IPS-11a (cell line): Measurements from ENCODE around the gene C1orf21.

Experiments used
- H3K4me3 ChIP-seq: one replicate; pipeline ENCODE4 v1.5.1; 2013; ENCODE audit warnings: low read depth, low read length, control low read depth

C1orf21 gene

DNA sequence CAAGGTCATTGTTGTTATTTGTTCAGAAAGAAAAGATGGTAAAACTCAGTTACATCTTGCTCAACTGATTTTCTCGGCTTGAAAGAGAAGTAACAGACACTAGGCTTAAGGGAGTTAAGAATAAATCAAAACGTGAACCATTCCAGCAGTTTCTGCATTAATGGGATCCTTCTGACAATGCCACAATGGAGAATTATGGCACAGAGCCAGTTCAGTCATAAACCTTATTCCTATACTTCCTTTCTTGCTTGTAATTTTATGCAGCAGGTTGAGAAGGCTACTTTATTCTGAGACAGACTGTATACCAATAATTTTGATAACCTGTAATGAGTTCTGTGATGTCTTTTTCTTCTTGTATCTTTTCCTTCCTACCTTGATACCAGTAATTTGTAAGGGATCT, 167.0 kb downstream of the C1orf21 start:
- H3K4me3 ChIP-seq: no peak overlapping the region

DNA sequence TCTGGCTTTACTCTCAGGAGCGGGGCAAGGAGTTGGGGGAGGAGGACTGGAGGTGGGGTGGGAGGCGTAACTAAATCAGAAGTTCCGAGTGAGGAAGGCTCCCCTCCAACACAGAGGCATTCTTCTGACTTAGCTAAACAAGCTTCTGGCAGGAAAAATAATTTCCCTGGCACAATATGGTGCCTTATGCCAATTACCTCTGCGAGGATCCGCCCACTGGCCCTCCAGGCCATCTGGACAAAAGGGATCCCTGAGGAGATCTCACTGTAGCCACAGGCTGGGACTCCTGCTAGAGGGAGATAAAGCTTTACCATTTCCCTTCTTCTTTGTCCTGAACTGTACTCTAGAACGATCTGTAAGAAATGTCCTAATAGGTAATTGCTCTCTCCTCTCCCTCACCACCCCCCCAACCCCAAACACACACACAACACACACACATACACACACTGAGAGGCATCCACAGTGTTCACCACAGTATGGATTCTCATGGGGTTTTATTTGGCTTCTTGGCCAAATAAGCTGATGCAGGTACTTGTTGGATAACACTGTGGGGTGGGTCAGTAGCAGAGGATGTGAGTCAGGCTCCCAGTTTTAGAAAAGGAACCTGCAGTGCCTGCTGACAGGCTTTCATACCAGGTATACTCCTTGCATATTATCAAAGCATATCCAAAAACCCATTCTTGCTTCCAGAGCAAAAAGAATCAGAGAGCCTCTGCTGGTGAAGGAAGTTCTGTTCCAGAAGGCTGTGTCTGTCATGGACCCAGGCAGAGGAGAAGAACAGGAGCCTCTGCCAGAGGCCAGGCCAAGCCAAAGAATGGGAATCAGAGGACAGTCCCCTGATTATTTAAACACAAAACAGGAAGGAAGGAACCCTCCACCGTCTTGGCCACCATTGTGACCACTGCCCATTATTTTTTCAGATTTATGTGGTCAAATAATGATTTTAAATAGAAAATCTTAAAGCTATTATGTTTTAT, 169.1 kb downstream of the C1orf21 start:
- no peak overlapping the region for H3K4me3 ChIP-seq

DNA sequence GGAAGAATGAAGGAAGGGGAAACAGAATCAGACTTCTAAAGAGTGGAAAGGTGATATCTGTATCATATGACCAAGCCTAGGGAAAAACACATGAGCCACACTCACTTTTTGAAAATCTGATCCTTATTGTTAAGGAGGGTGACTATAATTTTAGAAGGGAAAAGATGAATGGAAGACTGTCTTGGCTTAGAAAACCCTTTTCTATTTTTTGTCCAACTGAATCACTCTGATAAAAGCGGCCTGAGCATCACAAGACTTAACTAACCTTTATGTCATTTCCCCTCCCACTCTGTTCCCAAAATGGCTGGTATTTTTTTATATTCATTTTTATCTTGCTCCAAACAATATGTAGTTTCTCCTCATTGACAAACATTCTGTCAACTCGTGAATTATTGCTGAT, 169.8 kb downstream of the C1orf21 start:
- no peak overlapping the region for H3K4me3 ChIP-seq

DNA sequence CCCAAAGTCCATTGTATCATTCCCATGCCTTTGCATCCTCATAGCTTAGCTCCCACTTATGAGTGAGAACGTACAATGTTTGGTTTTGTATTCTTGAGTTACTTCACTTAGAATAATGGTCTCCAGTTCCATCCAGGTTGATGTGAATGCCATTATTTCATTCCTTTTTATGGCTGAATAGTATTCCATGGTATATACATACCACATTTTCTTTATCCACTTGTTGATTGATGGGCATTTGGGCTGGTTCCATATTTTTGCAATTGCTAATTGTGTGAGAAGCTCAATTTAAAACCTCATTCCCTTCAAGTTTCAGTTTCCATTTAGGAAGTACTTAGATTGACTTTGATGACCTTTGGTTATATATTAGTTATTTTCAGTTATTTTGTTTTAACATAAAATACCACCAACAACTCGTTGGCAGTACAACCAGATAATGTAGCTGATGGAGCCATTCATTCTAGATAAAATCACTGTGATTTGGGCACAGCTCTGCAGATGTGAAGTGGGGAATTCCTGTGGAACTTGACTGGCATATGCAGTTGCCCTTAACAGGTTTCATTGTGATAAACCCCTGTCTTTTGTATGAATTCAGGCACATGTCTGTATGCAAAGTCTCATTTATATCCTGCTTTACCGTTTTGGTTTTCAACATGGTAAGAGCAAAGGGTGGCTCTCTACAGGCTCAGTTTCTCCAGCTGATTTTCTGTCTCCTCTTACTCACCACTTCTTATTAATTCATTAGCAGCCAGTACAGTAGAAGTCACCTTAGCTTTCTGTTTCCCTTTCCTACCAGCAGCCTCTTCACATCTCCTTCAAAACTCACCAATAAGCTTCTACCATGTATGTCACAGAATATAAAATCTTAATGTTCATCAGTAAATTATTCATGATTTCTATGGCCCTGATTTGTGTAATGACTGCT, 170.9 kb downstream of the C1orf21 start:
- no peak overlapping the region for H3K4me3 ChIP-seq

DNA sequence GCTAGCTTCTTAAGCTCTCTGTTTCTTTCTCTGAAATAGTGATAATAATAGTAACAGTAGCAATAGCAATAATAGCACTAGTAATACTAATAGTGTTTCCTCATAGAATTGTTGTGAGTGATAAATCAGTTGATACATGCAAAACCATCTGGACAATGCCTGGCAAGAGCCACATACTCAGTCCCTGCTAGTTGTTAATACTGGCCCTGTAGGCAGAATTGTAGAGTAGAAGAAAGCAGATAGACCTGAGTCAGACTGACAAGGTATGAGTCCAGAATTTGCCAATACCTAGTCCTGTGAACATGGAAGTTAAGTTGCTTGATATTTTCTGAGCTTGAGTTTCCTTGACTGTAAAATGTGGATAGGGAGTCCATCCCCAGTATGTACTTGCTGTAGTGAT, 171.9 kb downstream of the C1orf21 start:
- H3K4me3 ChIP-seq: no peak overlapping the region

DNA sequence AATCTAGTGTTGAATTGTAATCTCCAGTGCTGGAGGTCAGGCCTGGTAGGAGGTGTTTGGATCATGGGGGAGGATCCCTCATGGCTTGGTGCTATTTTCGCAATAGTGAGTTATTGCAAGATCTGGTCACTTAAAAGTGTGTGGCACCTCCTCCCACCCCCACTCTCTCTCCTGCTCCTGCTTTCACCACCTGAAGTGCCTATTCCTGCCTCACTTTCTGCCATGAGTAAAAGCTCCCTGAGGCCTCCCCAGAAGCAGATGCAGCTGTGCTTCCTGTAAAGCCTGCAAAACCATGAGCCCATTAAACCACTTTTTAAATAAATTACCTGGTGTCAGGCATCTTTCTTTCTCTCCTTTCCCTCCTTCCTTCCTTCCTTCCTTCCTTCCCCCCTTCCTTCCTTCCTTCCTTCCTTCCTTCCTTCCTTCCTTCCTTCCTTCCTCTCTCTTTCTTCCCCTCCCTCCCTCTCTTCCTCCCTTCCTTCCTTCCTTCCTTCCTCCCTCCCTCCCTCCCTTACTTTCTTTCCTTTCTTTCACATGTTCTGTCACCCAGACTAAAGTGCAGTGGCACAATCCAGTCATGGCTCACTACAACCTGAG, 172.4 kb downstream of the C1orf21 start:
- H3K4me3 ChIP-seq: no peak overlapping the region

DNA sequence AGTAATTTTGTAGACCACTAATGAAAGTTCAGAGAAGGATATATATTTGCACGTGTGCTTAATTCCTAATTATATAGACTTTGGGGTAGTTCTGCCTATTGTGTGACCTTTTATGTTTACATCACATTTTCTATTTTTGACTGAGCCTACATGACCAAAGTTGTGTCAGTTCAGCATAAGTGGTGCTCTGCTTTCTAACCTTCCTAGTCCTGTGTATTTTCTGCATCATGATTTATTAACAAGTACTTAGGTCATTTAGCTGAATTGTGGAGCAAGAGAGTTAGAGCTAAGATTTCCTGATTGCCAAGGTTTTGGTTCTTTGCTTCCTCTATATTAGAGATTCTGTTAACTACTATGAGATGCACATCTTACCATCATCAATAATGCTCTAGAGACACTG, 176.0 kb downstream of the C1orf21 start:
- H3K4me3 ChIP-seq: no peak overlapping the region

DNA sequence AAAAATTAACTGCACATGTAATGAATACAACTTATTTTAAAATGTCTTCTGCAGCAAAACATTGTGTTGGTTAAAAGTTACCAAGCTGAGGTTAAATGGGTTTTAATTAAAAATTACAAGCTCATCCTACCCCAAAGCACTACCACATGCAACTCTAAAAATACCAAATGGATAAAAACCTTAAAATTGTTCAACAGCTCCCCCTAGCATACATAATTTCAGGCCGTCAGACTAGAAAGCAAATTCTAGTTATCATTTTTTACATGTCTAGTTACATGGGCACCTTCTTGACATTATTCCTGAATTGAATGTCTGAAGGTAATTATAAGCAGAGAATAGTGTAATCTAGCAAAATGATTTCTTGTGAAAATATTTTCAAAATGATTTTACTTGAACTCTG, 176.5 kb downstream of the C1orf21 start:
- H3K4me3 ChIP-seq: no peak overlapping the region

DNA sequence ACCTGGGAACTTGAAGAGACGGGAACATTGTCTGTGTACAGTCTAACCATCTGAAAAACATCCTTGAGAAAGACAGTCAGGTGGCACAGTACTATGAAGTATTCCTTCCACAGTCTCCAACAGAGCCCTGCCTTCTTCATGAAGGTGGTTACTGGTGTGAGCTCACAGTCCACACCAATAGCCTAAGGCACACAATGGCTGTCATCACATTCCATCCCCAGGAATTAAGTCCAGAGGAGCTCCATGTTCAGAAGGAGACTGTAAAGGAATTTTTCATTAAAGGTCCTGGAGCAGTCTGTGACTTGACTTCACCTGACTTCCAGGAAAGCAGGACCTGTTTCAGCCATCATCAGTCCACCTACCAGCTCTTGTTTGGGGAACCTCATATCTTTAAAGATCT, 180.2 kb downstream of the C1orf21 start:
- H3K4me3 ChIP-seq: no peak overlapping the region

DNA sequence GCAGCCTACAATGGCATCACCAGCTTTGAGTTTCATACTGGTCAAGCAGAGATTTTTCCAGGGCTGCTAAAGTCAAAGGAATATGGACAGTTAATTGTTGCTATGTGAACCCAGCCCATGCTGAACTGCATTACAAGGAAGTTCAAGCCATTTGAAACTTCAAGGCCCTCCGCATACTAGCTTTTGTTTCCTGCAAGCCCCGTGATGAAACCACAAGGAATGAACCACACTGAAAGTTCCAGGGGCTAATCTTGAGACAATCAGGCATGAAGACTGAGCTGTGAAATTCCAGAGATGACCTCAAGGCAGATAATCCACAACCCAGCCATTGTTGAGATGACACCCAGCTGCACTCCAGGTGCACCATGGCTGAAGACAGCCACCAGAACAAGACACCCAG, 180.8 kb downstream of the C1orf21 start:
- no peak overlapping the region for H3K4me3 ChIP-seq

DNA sequence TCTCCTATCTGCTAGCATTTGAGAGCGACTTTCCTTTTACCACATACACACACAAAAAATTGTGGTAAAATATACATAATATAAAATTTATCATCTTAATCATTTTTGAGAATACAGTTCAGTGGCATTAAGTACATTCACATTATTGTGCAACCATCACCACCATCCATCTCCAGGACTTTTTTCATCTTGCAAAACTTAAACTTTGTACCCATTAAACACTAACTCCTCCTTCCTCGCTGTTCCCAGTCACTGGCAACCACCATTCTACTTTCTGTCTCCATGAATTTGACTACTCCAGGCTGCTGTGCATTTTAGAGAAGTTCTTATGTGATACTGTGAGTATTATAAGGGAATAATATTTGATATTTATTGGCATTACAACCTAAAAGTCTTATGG, 181.3 kb downstream of the C1orf21 start:
- no peak overlapping the region for H3K4me3 ChIP-seq

DNA sequence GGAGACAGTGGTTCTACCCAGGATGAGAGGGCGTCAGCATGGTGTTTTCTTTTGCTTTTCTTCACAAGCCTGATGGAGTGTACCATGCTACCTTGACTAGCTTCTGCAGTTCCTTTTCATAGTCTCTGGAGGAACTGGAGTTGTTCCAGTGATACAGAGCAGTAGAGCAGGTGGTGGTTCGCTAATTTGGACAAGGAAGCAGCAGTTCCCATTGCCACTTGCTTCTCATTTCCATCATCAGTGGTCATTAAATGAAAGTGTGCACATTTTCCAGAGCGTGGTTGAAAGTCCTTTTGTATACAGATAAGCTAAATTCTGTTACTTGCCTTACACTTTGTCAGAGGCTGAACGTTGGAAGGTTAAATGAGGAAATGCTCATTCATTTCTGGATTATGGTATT, 182.3 kb downstream of the C1orf21 start:
- H3K4me3 ChIP-seq: no peak overlapping the region

DNA sequence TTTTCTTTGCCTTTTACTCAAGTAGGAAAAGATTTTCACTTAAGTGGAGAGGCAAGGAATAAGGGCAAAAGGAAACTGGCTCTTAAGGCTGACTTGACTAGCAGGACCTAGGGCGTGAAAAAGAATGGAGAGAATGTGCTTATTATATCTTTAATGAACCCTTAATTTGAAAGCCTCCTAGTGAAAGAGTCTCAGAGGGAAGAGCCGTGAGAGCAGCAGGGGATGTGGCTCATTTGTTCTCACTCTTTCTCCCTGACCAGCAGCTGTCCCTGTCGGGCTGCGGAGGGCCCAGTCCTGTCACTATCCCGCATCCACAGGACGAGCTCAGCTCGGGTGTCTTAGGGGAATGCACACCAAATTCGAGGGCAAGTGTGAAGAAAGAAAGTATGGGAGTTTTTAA, 187.8 kb downstream of the C1orf21 start:
- H3K4me3 ChIP-seq: no peak overlapping the region

DNA sequence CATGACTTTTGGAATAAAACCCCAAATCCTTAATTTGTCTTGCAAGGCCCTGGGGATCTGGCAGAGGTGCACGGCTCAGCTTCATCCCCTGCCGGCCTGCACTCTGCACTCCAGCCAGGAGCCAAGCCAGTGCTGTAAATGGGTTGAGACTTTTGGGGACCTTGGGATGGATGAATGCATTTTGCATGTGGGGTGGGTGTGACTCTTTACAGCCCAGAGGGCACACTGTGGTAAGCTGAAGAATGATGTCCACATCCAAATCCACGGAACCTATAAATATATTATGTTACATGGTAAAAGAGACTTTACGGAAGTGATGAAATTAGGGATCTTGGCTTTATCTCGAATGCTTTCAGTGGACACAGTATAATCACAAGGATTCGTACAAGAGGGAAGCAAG, 190.0 kb downstream of the C1orf21 start:
- no peak overlapping the region for H3K4me3 ChIP-seq

DNA sequence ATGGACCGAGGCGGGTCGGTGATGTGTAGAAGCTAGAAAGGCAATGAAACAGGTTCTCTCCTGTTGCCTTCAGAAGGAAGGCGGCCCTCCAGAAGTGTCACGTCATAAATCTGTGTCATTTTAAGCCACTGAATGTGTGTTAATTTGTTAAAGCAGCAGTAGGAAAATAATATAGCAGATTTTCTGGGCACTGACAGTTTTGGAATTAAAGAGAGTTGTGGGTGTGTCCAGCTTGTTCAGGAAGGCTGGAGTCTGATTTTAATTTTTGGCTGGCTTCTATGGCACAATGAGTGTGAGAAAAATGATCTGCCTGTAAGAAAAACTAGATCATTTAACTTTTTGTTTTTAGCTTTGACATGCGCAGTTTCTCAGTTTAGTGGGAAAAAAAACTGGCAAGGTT, 190.5 kb downstream of the C1orf21 start:
- H3K4me3 ChIP-seq: no peak overlapping the region

DNA sequence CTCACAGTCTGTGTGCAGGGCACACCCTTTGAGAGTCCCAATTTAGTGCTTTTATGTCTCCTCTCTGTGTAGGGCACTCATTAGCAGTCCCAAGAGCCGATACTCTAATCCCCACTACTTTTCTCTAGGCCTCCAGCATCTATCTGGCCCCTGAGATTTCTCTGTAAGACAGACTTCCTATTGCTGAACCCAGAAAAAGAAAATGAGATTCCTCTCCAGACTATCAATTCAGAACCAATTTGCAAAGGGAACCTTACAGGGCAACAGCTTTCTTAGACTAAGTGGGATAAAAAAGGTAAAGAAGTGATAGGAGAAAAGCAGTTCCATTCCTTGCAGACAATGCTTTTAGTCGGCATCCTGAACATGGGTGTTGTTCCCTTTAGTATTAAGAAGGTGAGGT, 195.6 kb downstream of the C1orf21 start:
- no peak overlapping the region for H3K4me3 ChIP-seq

DNA sequence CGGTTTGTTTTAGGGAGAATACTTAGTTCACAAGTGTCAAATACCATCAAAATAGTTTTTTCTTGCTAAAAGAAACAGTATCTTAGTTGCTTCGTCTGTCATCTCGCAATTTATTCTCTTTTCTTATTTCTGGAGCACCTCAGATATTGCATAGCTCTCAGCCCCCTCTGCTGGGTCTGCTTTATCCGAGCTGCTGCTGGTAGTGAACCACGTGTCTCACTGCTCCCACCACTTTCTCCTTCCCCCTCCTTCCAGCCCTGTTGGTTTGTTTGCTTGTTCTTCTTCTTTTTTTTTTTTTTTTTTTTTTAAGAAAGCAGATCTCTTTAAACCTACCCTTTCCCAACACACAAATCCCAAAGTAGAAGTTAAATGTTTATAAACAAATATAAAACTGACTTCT, 197.0 kb downstream of the C1orf21 start:
- no peak overlapping the region for H3K4me3 ChIP-seq

DNA sequence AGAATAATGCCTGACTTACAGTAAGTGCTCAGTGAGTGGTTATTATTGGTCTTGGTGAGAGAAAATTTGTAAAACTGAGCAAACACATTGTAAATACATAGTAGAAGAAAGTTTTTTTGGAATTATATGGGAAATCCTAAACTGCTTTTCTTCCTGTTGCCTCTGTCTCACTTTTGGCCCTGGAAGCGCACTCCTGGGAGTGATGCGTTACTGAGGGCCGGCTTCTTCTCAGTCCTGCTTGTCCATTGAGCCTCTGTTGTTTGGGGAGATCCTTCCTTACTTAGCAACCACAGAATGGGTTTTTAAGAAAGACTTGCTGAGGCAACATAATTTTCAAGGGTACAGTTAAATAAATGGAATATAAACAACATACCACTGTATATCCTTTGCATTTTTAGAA, 201.9 kb downstream of the C1orf21 start:
- H3K4me3 ChIP-seq: no peak overlapping the region

DNA sequence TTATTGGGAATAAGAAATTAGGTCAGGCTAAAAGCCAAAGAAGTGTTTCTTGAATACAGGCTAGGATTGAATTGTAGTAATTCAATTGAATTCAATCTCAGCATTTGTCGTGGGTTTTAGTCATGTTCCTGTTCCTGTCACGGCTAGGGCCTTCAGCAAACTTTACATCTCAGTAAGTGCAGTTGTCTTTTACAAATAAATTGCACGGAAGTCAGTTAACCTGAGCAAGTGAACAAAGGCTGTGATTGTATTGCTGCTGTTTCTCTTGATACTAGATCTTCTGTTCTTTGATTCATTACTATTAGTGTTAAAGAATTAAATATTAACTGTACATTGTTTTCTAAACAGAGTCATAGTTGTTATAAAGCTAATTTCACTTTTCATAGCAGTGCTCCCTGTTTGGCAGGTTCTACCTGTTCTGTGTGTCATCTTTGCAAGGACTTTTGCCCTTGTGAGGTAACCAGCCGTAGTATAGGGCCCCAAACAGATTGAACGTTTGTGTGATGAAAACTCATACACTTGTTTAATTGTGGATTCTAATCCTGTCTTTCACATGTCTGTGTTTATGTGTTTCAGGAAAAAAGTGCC, 203.4 kb downstream of the C1orf21 start:
- no peak overlapping the region for H3K4me3 ChIP-seq

DNA sequence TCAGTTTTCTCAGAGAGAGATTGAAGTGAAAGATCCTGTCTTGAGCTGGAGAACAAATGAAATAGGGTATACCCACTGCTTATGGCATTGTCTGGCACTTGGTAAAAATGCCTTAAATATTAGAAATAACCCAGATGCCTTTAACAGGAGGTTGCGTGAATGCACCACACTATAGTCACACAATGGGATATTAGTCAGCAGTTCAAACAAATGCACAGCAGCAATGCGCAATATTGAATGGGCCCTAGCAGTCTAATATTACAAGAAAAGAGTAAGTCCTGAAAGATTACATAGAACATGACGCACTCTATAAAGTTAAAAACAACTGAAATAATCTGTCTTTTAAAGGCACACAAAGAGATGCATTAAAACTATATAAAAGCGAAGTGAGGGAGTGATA, 206.8 kb downstream of the C1orf21 start:
- no peak overlapping the region for H3K4me3 ChIP-seq

DNA sequence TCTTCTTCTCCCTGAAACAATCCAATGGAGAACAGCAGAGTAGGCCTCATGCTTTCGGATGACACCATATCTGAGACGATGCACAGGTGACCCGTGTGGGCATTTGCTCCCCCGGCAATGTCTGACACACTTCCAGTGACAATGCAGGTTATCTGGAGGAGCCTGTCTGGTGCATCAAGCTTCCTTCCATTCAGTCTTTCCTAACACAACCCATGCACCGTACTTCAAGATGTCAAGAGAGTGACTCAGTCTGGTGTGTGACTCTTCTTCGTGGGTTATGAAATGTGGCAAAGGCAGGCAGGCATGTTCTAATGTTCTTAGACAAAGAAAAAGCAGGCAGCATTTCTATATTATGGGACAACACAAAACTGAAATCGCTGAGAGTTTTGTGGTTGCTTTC, 208.8 kb downstream of the C1orf21 start:
- H3K4me3 ChIP-seq: no peak overlapping the region
